ENCODE data around the gene LEFTY1.

The LEFTY1 gene

DNA sequence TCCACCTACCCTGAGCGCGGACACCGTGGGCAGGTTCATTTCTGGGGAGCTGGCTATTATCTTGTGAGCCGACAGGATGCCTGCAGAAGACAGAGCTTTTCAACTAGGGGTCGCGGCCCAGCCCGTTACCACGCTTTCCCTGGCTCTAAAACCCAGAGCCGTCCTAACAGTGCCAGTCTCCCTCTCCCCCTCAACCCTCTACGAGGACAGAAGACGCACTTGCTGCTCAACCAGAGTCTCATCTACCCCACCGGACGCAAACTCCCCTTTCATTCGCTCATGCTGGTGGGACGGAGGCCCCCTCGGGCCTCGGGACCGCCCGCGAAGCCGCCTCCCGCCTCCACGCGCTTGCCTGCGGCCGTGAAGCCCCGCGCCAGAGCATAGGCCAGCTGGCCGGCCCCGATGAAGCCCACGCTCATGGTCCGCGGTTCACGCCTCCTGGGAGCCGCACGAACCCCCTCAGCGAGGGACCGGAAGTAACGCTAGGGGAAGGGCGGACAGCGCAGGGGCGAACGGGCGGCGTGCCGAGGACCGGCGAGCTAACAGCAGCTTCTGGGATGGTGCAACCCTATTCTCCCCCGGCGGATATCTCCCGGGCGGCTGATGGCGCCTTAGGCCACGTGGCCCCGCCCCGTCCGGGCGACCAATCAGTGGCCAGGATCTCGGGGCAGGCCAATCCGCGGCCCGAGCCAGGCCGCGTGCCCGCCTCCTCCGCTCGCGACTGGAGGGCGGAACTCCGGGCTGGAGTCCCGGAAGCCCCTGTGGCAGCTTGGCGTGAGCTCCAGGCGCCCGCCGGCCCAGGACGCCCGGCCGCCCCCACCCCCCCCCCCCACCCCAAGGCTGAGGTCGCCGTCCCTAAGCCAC is 35.0 kb upstream of the LEFTY1 start, which contains the start of gene PYCR2:
PYCR2 (minus strand) TSS at position 559 of the 864 bp plus-strand sequence; CDS start at position 419, 140 bp downstream.
- H3K14ac ChIP-seq (ENCODE audit: low read length): peak within 1 kb of the TSS; percentile 99
- H3K9me3 ChIP-seq (replicated peaks in 1 of 2; ENCODE audit: control insufficient read depth in 2 of 2, insufficient read depth in 1 of 2, low read depth in 1 of 2, low read length in 2 of 2): no peaks in the 10 kb centered on the region
- peak within 1 kb of the TSS; percentile 97 to 100 for H3K4me3 ChIP-seq (ENCODE audit: low read length in 2 of 2)
- H3K79me1 ChIP-seq (ENCODE audit: low read depth, low read length): peaks cover 15% of the 10 kb centered on the region
- H2BK120ac ChIP-seq (ENCODE audit: low read depth, low read length): peak within 1 kb of the TSS; percentile 94
- H2AK5ac ChIP-seq (ENCODE audit: low read depth, low read length): peak within 1 kb of the TSS; percentile 81
- peak within 1 kb of the TSS; percentile 95 for H2BK5ac ChIP-seq (ENCODE audit: low read length)
- peak within 1 kb of the TSS; percentile 94 for H2AFZ ChIP-seq (ENCODE audit: low read length)
- H3K27ac ChIP-seq (replicated peaks; ENCODE audit: low read length): peak within 1 kb of the TSS; percentile 92
- peak within 1 kb of the TSS; percentile 100 for H3K23ac ChIP-seq (ENCODE audit: low read depth, low read length, poor library complexity)
- H3K18ac ChIP-seq (ENCODE audit: low read length): peak within 1 kb of the TSS; percentile 98
- H3K4me1 ChIP-seq (ENCODE audit: control insufficient read depth in 2 of 2, insufficient read depth in 1 of 2, low read depth in 1 of 2, low read length in 2 of 2): peaks cover 3% of the 10 kb centered on the region in 2 donors
- H3K36me3 ChIP-seq (replicated peaks in 1 of 2; ENCODE audit: control insufficient read depth in 2 of 2, insufficient read depth in 2 of 2, low read length in 2 of 2): peaks cover 25 to 38% of the 10 kb centered on the region in 2 donors
- H4K8ac ChIP-seq (ENCODE audit: low read depth, low read length): no peak within 1 kb of the TSS
- H3K4ac ChIP-seq (ENCODE audit: low read length): no peak within 1 kb of the TSS
- peak within 1 kb of the TSS; percentile 83 for H3K4me2 ChIP-seq (ENCODE audit: insufficient read depth, low read length, poor library complexity, severe bottlenecking)
- no peaks in the 10 kb centered on the region for H3K27me3 ChIP-seq (ENCODE audit: control insufficient read depth in 3 of 3, insufficient read depth in 3 of 3, low read depth in 1 of 3, low read length in 3 of 3)
- H2BK15ac ChIP-seq (ENCODE audit: low read length): peak within 1 kb of the TSS; percentile 75
- H2BK12ac ChIP-seq (ENCODE audit: low read length): peak within 1 kb of the TSS; percentile 73
- H4K91ac ChIP-seq (ENCODE audit: low read depth, low read length, poor library complexity): no peak within 1 kb of the TSS
- H3K9ac ChIP-seq (ENCODE audit: low read depth, low read length, poor library complexity): peak within 1 kb of the TSS; percentile 97
- DNase-seq (ENCODE audit: low spot score): peak; percentile 90
- WGBS, 2 donors (ENCODE audit: extremely low coverage in 2 of 2, insufficient read length in 2 of 2, insufficient replicate concordance in 1 of 2): no CpG with 5 or more reads among the region's 80 CpGs

DNA sequence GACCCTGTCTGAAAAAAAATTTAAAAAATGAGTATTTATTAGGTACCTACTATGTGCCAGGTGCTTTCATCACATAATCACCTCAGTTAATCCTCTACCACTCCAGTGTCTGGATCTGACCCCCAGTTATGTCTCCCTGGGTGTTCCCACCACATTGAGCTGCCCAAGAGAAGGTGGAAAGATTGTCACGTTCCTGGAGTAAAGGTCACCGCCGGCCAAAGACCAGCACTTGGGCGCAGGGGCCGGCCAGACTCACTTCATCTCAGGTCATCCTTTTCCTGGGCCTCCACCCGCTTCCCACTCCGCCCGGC is 34.4 kb upstream of the LEFTY1 start:
- Histone ChIP-seq H3K4me2 (ENCODE audit: insufficient read depth, low read length, poor library complexity, severe bottlenecking) (peak overlapping the region; percentile 83), H3K36me3 (replicated peaks in 1 of 2; ENCODE audit: control insufficient read depth in 2 of 2, insufficient read depth in 2 of 2, low read length in 2 of 2) (peaks cover 25 to 43% of the 10 kb centered on the region in 2 donors), H3K27me3 (ENCODE audit: control insufficient read depth in 3 of 3, insufficient read depth in 3 of 3, low read depth in 1 of 3, low read length in 3 of 3) (no peaks in the 10 kb centered on the region), H3K79me1 (ENCODE audit: low read depth, low read length) (peaks cover 15% of the 10 kb centered on the region), H2AFZ (ENCODE audit: low read length) (peak overlapping the region; percentile 94), H2AK5ac (ENCODE audit: low read depth, low read length) (peak overlapping the region; percentile 81), H3K4ac (ENCODE audit: low read length) (no peak overlapping the region), H3K14ac (ENCODE audit: low read length) (no peak overlapping the region), H2BK15ac (ENCODE audit: low read length) (peak overlapping the region; percentile 75), H3K27ac (replicated peaks; ENCODE audit: low read length) (peak overlapping the region; percentile 92), H3K18ac (ENCODE audit: low read length) (peak overlapping the region; percentile 98), H2BK5ac (ENCODE audit: low read length) (peak overlapping the region; percentile 95), H3K4me3 (ENCODE audit: low read length in 2 of 2) (peak overlapping the region; percentile 97 to 100), H2BK120ac (ENCODE audit: low read depth, low read length) (peak overlapping the region; percentile 94), H3K4me1 (ENCODE audit: control insufficient read depth in 2 of 2, insufficient read depth in 1 of 2, low read depth in 1 of 2, low read length in 2 of 2) (peaks cover 3% of the 10 kb centered on the region in 2 donors), H3K9ac (ENCODE audit: low read depth, low read length, poor library complexity) (peak overlapping the region; percentile 97), H4K8ac (ENCODE audit: low read depth, low read length) (no peak overlapping the region), H4K91ac (ENCODE audit: low read depth, low read length, poor library complexity) (no peak overlapping the region), H3K23ac (ENCODE audit: low read depth, low read length, poor library complexity) (peak overlapping the region; percentile 100), H3K9me3 (replicated peaks in 1 of 2; ENCODE audit: control insufficient read depth in 2 of 2, insufficient read depth in 1 of 2, low read depth in 1 of 2, low read length in 2 of 2) (no peaks in the 10 kb centered on the region), H2BK12ac (ENCODE audit: low read length) (no peak overlapping the region)
- no peak for DNase-seq (ENCODE audit: low spot score)
- WGBS, 2 donors (ENCODE audit: extremely low coverage in 2 of 2, insufficient read length in 2 of 2, insufficient replicate concordance in 1 of 2): no CpG with 5 or more reads among the region's 8 CpGs

DNA sequence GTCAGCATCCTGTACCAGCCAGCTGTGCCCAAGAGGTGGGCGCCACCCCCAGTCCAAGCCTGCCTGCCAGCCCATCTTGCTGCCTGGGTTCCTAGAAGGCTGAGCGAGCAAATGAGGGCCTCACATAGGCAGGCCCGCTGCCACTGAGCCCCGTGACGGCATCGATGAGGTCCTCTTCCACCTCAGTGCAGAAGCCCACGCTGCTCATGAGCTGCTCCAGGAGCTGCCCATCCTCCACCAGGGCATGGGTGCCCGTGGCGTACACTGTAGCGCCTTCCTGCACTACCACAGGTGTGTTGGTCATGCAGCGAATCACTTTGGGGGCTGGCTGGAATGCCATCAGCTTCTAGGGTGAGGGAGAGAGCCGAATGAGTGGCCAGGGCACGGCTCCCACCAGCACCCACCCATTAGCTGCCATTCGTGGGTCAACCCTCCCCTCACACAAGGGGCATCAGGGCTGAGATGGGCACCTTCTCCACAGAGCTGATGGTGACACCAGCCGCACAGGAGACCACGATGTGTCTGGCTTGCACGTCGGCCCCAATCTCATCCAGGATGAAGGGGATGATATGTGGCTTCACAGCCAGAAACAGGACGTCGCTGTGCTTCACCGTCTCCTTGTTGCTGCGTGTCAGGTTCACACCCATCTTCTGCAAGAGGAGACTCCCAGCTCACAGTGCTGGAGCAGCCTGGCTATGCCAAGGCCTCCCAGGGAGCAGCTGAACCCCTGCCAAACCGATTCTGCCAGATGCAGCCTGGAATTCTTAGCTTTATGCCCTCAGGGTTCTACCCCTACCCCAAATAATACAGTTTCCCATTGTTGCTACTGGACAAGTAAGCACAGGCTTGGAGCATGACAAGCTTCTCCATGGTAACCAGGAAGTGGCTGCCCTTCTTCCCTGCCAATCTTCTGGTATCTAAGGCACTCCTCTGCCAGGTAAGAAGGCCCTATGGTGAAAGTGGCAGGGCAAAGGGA is 33.1 kb upstream of the LEFTY1 start:
- Histone ChIP-seq H3K36me3 (replicated peaks in 1 of 2; ENCODE audit: control insufficient read depth in 2 of 2, insufficient read depth in 2 of 2, low read length in 2 of 2) (peaks cover 29 to 56% of the 10 kb centered on the region in 2 donors), H2BK5ac (ENCODE audit: low read length) (no peak overlapping the region), H3K9me3 (replicated peaks in 1 of 2; ENCODE audit: control insufficient read depth in 2 of 2, insufficient read depth in 1 of 2, low read depth in 1 of 2, low read length in 2 of 2) (no peaks in the 10 kb centered on the region), H2AK5ac (ENCODE audit: low read depth, low read length) (no peak overlapping the region), H4K8ac (ENCODE audit: low read depth, low read length) (no peak overlapping the region), H3K79me1 (ENCODE audit: low read depth, low read length) (peaks cover 15% of the 10 kb centered on the region), H3K18ac (ENCODE audit: low read length) (no peak overlapping the region), H3K9ac (ENCODE audit: low read depth, low read length, poor library complexity) (peak overlapping the region; percentile 60), H3K4ac (ENCODE audit: low read length) (no peak overlapping the region), H3K4me3 (ENCODE audit: low read length in 2 of 2) (peak overlapping the region in 1 of 2 donors; percentile 97), H3K4me2 (ENCODE audit: insufficient read depth, low read length, poor library complexity, severe bottlenecking) (no peak overlapping the region), H2AFZ (ENCODE audit: low read length) (no peak overlapping the region), H4K91ac (ENCODE audit: low read depth, low read length, poor library complexity) (no peak overlapping the region), H3K23ac (ENCODE audit: low read depth, low read length, poor library complexity) (peak overlapping the region; percentile 57), H2BK120ac (ENCODE audit: low read depth, low read length) (peak overlapping the region; percentile 1), H3K27me3 (ENCODE audit: control insufficient read depth in 3 of 3, insufficient read depth in 3 of 3, low read depth in 1 of 3, low read length in 3 of 3) (no peaks in the 10 kb centered on the region), H3K27ac (replicated peaks; ENCODE audit: low read length) (no peak overlapping the region), H3K14ac (ENCODE audit: low read length) (no peak overlapping the region), H2BK12ac (ENCODE audit: low read length) (no peak overlapping the region), H2BK15ac (ENCODE audit: low read length) (no peak overlapping the region), H3K4me1 (ENCODE audit: control insufficient read depth in 2 of 2, insufficient read depth in 1 of 2, low read depth in 1 of 2, low read length in 2 of 2) (peaks cover 3% of the 10 kb centered on the region in 2 donors)
- no peak for DNase-seq (ENCODE audit: low spot score)
- WGBS, 2 donors (ENCODE audit: extremely low coverage in 2 of 2, insufficient read length in 2 of 2, insufficient replicate concordance in 1 of 2): no CpG with 5 or more reads among the region's 23 CpGs

Data from neuronal stem cell (in vitro differentiated cells).